ENCODE measurements around the gene RPTN.
"Not testable (repeated sequence)": the region's sequence is repeated elsewhere in the genome, so short reads cannot be mapped to it uniquely, and the experiment has no call there.

RPTN gene

GRCh38 chr1:152165286-152166077, 6.5 kb upstream of the RPTN start:
- DNase-seq (ENCODE audit: low read depth in 2 of 2) = no peak

- DNase-seq (ENCODE audit: low read depth in 2 of 2) = no peak
Observed at GRCh38 chr1:152164517-152165136, 5.6 kb upstream of the RPTN start.

GRCh38 chr1:152162792-152163463, 3.9 kb upstream of the RPTN start:
- no peak for DNase-seq (ENCODE audit: low read depth in 2 of 2)

GRCh38 chr1:152160576-152160975, 1.5 kb upstream of the RPTN start:
- DNase-seq (ENCODE audit: low read depth in 2 of 2) = no peak

GRCh38 chr1:152153996-152154395, 5.0 kb downstream of the RPTN start:
- no peak for DNase-seq (ENCODE audit: low read depth in 2 of 2)

GRCh38 chr1:152151646-152152045, 7.4 kb downstream of the RPTN start:
- DNase-seq (ENCODE audit: low read depth in 2 of 2) = no peak

GRCh38 chr1:152148981-152149380, 10.0 kb downstream of the RPTN start:
- DNase-seq (ENCODE audit: low read depth in 2 of 2) = no peak

GRCh38 chr1:152148051-152148450, 11.0 kb downstream of the RPTN start:
- DNase-seq (ENCODE audit: low read depth in 2 of 2) = no peak

GRCh38 chr1:152145769-152146168, 13.3 kb downstream of the RPTN start:
- DNase-seq (ENCODE audit: low read depth in 2 of 2) = no peak

GRCh38 chr1:152144674-152145183, 14.3 kb downstream of the RPTN start:
- not testable (repeated sequence) for DNase-seq (ENCODE audit: low read depth in 2 of 2)

- DNase-seq (ENCODE audit: low read depth in 2 of 2) = no peak
Observed at GRCh38 chr1:152143150-152143887, 15.7 kb downstream of the RPTN start.

GRCh38 chr1:152141971-152142584, 16.9 kb downstream of the RPTN start:
- DNase-seq (ENCODE audit: low read depth in 2 of 2) = no peak

- DNase-seq (ENCODE audit: low read depth in 2 of 2) = no peak
Observed at GRCh38 chr1:152137215-152137614, 21.8 kb downstream of the RPTN start.

GRCh38 chr1:152130186-152130585, 28.8 kb downstream of the RPTN start:
- no peak for DNase-seq (ENCODE audit: low read depth in 2 of 2)

GRCh38 chr1:152127673-152128072, 31.4 kb downstream of the RPTN start:
- no peak for DNase-seq (ENCODE audit: low read depth in 2 of 2)

GRCh38 chr1:152125834-152126443, 33.1 kb downstream of the RPTN start:
- no peak for DNase-seq (ENCODE audit: low read depth in 2 of 2)

- no peak for DNase-seq (ENCODE audit: low read depth in 2 of 2)
Observed at GRCh38 chr1:152118915-152119314, 40.1 kb downstream of the RPTN start.

GRCh38 chr1:152115344-152115743, 43.7 kb downstream of the RPTN start, which contains the start of gene TCHH:
Gene TCHH (minus strand): TSS chr1:152115444. CDS start chr1:152114080, 1,364 bp downstream.
- DNase-seq (ENCODE audit: low read depth in 2 of 2) = no peak

GRCh38 chr1:152112885-152113432, 46.1 kb downstream of the RPTN start:
- no peak for DNase-seq (ENCODE audit: low read depth in 2 of 2)

- DNase-seq (ENCODE audit: low read depth in 2 of 2) = no peak
Observed at GRCh38 chr1:152112101-152112884, 46.7 kb downstream of the RPTN start.

All from stimulated activated CD4-positive, alpha-beta T cell treated with anti-CD3 and anti-CD28 coated beads, Interleukin-1b, Interleukin-23, amount 100 ng/mL, for 4 hours (primary cell).